Osteocyte (in vitro differentiated cells): ENCODE data around the gene DFFB. TPM values are rescaled to one million over a fixed set of nuclear protein-coding genes. Genes with fewer than 3 reads are reported as not detected.

Source experiments
- DNase-seq: peaks from one replicate; pipeline ENCODE4 v3.0.0; 2021; ENCODE audit warnings: mixed read lengths; ENCODE audit not compliant: unreplicated experiment; ENCODE audit errors: extremely low spot score
- H3K27ac Mint-ChIP-seq: one replicate; pipeline ENCODE4 v1.8.0; 2021; ENCODE audit warnings: mild to moderate bottlenecking, mixed read lengths; ENCODE audit not compliant: unreplicated experiment
- H3K27me3 Mint-ChIP-seq: one replicate; pipeline ENCODE4 v1.8.0; 2021; ENCODE audit warnings: mixed read lengths; ENCODE audit not compliant: unreplicated experiment
- H3K36me3 Mint-ChIP-seq: one replicate; pipeline ENCODE4 v1.8.0; 2021; ENCODE audit warnings: mixed read lengths; ENCODE audit not compliant: unreplicated experiment
- H3K4me1 Mint-ChIP-seq: one replicate; pipeline ENCODE4 v1.8.0; 2021; ENCODE audit warnings: mixed read lengths; ENCODE audit not compliant: unreplicated experiment
- H3K4me3 Mint-ChIP-seq: one replicate; pipeline ENCODE4 v1.8.0; 2021; ENCODE audit warnings: mild to moderate bottlenecking, moderate library complexity, mixed read lengths; ENCODE audit not compliant: unreplicated experiment
- H3K9me3 Mint-ChIP-seq: one replicate; pipeline ENCODE4 v1.8.0; 2021; ENCODE audit warnings: mixed read lengths; ENCODE audit not compliant: unreplicated experiment
- CTCF ChIP-seq: fragments of 200-600 bp; sonication (generic); IDR thresholded peaks from 2 replicates; pipeline ENCODE4 v1.5.0; 2021; ENCODE audit warnings: antibody characterized with exemption, mild to moderate bottlenecking, moderate library complexity
- total RNA-seq: library from RNA; stranded (reverse); gene quantifications from 2 replicates; pipeline ENCODE4 v1.2.1, GENCODE V29; 2021

Gene DFFB
- total RNA-seq, 1 donor from 2014 or later, result 11.0 TPM

- H3K4me1 Mint-ChIP-seq, result peaks cover 11% of the 10 kb centered on the region
- H3K9me3 Mint-ChIP-seq, result no peaks in the 10 kb centered on the region
- no peak for TF ChIP-seq CTCF
- no peak overlapping the region for H3K27ac Mint-ChIP-seq
- peaks cover 24% of the 10 kb centered on the region for H3K36me3 Mint-ChIP-seq
- H3K27me3 Mint-ChIP-seq, result no peaks in the 10 kb centered on the region
- DNase-seq, result no peak
- H3K4me3 Mint-ChIP-seq, result no peak overlapping the region
These were observed 35.9 kb downstream of the DFFB start for GRCh38 chr1:3893190-3893589.

GRCh38 chr1:3894626-3895278 is 37.5 kb downstream of the DFFB start:
- H3K27ac Mint-ChIP-seq, result no peak overlapping the region
- DNase-seq, result no peak
- no peak for TF ChIP-seq CTCF
- peaks cover 22% of the 10 kb centered on the region for H3K4me1 Mint-ChIP-seq
- peaks cover 5% of the 10 kb centered on the region for H3K9me3 Mint-ChIP-seq
- no peaks in the 10 kb centered on the region for H3K27me3 Mint-ChIP-seq
- no peak overlapping the region for H3K4me3 Mint-ChIP-seq
- peaks cover 21% of the 10 kb centered on the region for H3K36me3 Mint-ChIP-seq

- H3K36me3 Mint-ChIP-seq, result peaks cover 17% of the 10 kb centered on the region
- peaks cover 5% of the 10 kb centered on the region for H3K9me3 Mint-ChIP-seq
- TF ChIP-seq CTCF, result no peak
- no peak overlapping the region for H3K4me3 Mint-ChIP-seq
- H3K27ac Mint-ChIP-seq, result no peak overlapping the region
- DNase-seq, result no peak
- H3K4me1 Mint-ChIP-seq, result peaks cover 22% of the 10 kb centered on the region
- H3K27me3 Mint-ChIP-seq, result no peaks in the 10 kb centered on the region
These were observed 38.1 kb downstream of the DFFB start for GRCh38 chr1:3895279-3895950.

GRCh38 chr1:3895951-3896325 is 38.7 kb downstream of the DFFB start:
- H3K27ac Mint-ChIP-seq, result no peak overlapping the region

More at GRCh38 chr1:3895951-3896325, 38.7 kb downstream of the DFFB start:
- Mint-ChIP-seq H3K9me3 (peaks cover 5% of the 10 kb centered on the region), H3K4me1 (peaks cover 22% of the 10 kb centered on the region), H3K4me3 (no peak overlapping the region), H3K36me3 (peaks cover 12% of the 10 kb centered on the region), H3K27me3 (no peaks in the 10 kb centered on the region)
- DNase-seq, result no peak
- no peak for TF ChIP-seq CTCF
